ENCODE results near the gene MDM1. TPM values are rescaled to one million over a fixed set of nuclear protein-coding genes. Genes with fewer than 3 reads are reported as not detected.

Gene MDM1
- total and polyA plus RNA-seq, 8 donors, result 3.9 to 41.4 (median 12.0) TPM

DNA sequence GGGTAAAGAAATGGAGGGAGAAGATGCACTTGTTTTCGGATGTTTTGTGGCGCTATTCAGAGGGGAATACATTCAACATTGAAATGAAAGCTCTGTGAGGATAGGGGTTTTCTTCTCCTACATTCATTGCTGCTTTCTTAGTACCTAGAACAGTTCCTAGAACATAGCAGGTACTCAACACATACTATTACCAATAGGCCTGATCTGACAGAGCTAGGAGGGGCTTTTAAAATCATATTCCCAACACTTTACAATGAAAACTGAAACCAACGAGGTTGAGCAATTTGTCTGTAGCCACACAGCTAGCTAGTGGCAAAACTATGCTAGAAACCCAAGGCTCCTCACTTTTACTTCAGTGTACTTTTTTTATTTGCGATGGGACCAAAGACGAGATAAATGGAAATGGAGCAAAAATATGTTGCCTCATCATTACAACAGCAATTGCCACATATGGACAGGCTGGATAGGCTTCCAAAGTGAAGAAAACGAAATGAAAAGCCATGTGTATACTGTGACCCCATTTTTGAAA, 55.7 kb downstream of the MDM1 start:
- no peaks in the 10 kb centered on the region for H3K27me3 ChIP-seq
- WGBS, 5 donors, result 86 to 91% (median 91%) methylated on average over 6 of the region's 6 CpGs
- TF ChIP-seq, protein P1, sequence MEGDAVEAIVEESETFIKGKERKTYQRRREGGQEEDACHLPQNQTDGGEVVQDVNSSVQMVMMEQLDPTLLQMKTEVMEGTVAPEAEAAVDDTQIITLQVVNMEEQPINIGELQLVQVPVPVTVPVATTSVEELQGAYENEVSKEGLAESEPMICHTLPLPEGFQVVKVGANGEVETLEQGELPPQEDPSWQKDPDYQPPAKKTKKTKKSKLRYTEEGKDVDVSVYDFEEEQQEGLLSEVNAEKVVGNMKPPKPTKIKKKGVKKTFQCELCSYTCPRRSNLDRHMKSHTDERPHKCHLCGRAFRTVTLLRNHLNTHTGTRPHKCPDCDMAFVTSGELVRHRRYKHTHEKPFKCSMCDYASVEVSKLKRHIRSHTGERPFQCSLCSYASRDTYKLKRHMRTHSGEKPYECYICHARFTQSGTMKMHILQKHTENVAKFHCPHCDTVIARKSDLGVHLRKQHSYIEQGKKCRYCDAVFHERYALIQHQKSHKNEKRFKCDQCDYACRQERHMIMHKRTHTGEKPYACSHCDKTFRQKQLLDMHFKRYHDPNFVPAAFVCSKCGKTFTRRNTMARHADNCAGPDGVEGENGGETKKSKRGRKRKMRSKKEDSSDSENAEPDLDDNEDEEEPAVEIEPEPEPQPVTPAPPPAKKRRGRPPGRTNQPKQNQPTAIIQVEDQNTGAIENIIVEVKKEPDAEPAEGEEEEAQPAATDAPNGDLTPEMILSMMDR (IDR thresholded peaks at IDR 0.05), result no peak
- TF ChIP-seq POLR2A (IDR thresholded peaks at IDR 0.05) (no peak), EP300 (IDR thresholded peaks at IDR 0.05) (no peak), POLR2AphosphoS5 (IDR thresholded peaks at IDR 0.05) (no peak)
- H3K4me1 ChIP-seq, result peaks cover 0 to 6% (median 0%) of the 10 kb centered on the region in 4 donors
- H3K36me3 ChIP-seq, result no peaks in the 10 kb centered on the region
- H3K9me3 ChIP-seq, result no peaks in the 10 kb centered on the region
- no peak for DNase-seq
- H3K27ac ChIP-seq, result no peak overlapping the region
- intact Hi-C loops (cut with DNase I; ENCODE audit: low total_unique reads), result no loop called here
- H3K4me3 ChIP-seq, result no peak overlapping the region

DNA sequence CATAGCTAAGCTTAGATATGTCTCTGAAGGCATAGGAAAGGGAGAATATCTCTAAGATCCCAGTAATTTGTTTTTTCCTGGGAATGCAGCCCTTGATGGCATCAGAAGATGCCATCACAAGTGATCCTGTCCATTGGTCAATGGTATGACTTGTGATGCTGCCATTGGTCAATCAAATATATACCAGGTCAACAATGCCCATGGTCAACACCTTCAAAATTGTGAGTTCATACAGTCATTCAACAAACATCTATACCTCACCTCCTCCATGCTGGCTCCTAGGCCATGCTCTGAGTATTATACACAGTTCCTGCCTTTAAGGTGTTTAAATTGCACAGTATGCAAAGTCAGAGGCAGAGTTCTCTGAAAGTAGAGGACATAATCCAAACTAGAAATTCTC, 59.4 kb downstream of the MDM1 start:
- H3K4me3 ChIP-seq, result no peak overlapping the region
- H3K27ac ChIP-seq, result no peak overlapping the region
- TF ChIP-seq POLR2AphosphoS5 (IDR thresholded peaks at IDR 0.05), result no peak
- TF ChIP-seq, protein P1 (IDR thresholded peaks at IDR 0.05), result no peak
- TF ChIP-seq EP300 (IDR thresholded peaks at IDR 0.05), result no peak
- no peak for TF ChIP-seq POLR2A (IDR thresholded peaks at IDR 0.05)
- DNase-seq, result no peak
- no peaks in the 10 kb centered on the region for H3K9me3 ChIP-seq
- no peaks in the 10 kb centered on the region for H3K4me1 ChIP-seq
- H3K36me3 ChIP-seq, result no peaks in the 10 kb centered on the region
- no peaks in the 10 kb centered on the region for H3K27me3 ChIP-seq
- intact Hi-C loops (cut with DNase I; ENCODE audit: low total_unique reads), result no loop called here

DNA sequence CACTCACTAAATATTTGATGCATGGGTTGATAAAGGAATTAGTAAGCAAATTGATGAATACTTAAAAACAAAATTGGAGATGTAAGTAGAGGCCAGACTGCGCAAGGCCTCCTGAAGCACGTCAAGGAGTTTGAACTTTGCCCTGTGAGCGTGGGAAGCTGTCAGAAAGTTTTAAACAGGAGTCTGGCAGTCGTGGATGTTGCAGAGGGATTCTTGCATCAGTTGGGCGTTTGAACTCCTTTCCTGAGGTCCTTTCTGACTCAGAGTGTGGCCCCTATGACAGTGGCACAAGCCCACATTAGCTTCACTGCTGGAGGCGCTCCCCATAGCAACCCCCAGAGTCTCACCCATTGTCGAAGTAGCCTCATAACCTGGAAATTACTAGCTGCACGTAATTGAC, 60.8 kb downstream of the MDM1 start:
- 46 to 63% (median 58%) methylated on average over 8 of the region's 8 CpGs for WGBS, 5 donors
- intact Hi-C loops (cut with DNase I; ENCODE audit: low total_unique reads), result no loop called here
- Histone ChIP-seq H3K9me3 (no peaks in the 10 kb centered on the region), H3K27ac (no peak overlapping the region), H3K36me3 (no peaks in the 10 kb centered on the region), H3K4me3 (no peak overlapping the region), H3K27me3 (no peaks in the 10 kb centered on the region), H3K4me1 (no peaks in the 10 kb centered on the region)
- no peak for TF ChIP-seq POLR2A (IDR thresholded peaks at IDR 0.05)
- TF ChIP-seq EP300 (IDR thresholded peaks at IDR 0.05), result no peak
- TF ChIP-seq, protein P1 (IDR thresholded peaks at IDR 0.05), result no peak
- TF ChIP-seq POLR2AphosphoS5 (IDR thresholded peaks at IDR 0.05), result no peak
- no peak for DNase-seq

DNA sequence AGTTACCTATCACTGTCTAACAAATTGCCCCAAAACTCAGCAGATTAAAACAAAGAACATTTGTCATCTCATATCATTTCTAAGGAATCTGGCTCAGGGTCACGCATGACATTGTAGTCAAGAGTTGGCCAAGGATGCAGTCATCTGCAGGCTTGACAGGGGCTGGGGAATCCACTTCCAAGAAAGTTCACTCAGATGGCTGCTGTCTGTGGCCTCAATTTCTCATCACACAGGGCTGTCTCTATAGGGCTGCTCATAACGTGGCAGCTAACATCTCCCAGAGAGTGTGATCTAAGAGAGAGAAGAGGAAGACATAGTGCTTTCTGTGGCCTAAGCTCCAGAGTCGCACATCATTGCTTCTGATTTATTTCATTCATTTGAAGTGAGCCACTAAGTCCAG, 61.8 kb downstream of the MDM1 start:
- no peak overlapping the region for H3K4me3 ChIP-seq
- no peak overlapping the region for H3K27ac ChIP-seq
- intact Hi-C loops (cut with DNase I; ENCODE audit: low total_unique reads), result no loop called here
- 76 to 95% (median 92%) methylated on average over 3 of the region's 3 CpGs for WGBS, 5 donors
- H3K27me3 ChIP-seq, result no peaks in the 10 kb centered on the region
- DNase-seq, result no peak
- H3K4me1 ChIP-seq, result no peaks in the 10 kb centered on the region
- no peaks in the 10 kb centered on the region for H3K9me3 ChIP-seq
- no peak for TF ChIP-seq POLR2A (IDR thresholded peaks at IDR 0.05)
- no peak for TF ChIP-seq EP300 (IDR thresholded peaks at IDR 0.05)
- TF ChIP-seq POLR2AphosphoS5 (IDR thresholded peaks at IDR 0.05), result no peak
- TF ChIP-seq, protein P1 (IDR thresholded peaks at IDR 0.05), result no peak
- H3K36me3 ChIP-seq, result no peaks in the 10 kb centered on the region

All from stomach (tissue), 9 donors.